ENCODE measurements around the gene FNBP1L. TPM values are rescaled to one million over a fixed set of nuclear protein-coding genes. Genes with fewer than 3 reads are reported as not detected.

The FNBP1L gene
- polyA plus RNA-seq, 1 of the 3 experiments (the other 2 are of a cell fraction), result 16.5 TPM

DNA sequence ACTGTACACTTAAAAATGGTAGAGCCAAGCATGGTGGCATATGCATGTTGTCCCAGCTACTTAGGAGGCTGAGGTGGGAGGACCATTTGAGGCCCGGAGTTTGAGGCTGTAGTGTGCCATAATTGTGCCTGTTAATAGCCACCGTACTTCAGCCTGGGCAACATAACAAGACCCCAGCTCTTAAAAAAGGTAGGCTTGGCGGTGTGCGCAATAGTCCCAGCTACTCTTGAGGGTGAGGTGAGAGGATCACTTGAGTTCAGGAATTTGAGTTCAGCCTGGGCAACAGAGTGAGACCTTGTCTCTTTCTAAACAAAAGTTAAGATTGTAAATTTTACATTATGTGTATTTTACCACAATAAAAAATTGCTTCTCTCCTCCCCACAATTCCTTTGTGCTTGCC lies 19.7 kb downstream of the FNBP1L start:
- H3K27ac ChIP-seq (ENCODE audit: low read depth in 2 of 2, low read length in 1 of 2), result no peak overlapping the region
- H3K79me2 ChIP-seq (ENCODE audit: insufficient read depth), result peaks cover 100% of the 10 kb centered on the region
- WGBS (ENCODE audit: low lambda C conversion rate), result 100% methylated on average over 2 of the region's 4 CpGs
- H3K4me3 ChIP-seq (ENCODE audit: low read depth in 2 of 2, low read length in 1 of 2), result no peak overlapping the region
- no peak overlapping the region for H3K9ac ChIP-seq
- no peak overlapping the region for H3K4me2 ChIP-seq
- ChIA-PET CTCF (no interaction called here), POLR2A (no interaction called here)
- H3K4me1 ChIP-seq (ENCODE audit: control insufficient read depth in 1 of 2, insufficient read depth in 2 of 2, low read depth in 1 of 2, low read length in 1 of 2), result peaks cover 3 to 16% of the 10 kb centered on the region in 2 experiments; a peak in 3 of 4 replicates
- no peaks in the 10 kb centered on the region for H3K27me3 ChIP-seq (ENCODE audit: insufficient read depth)
- H2AFZ ChIP-seq (ENCODE audit: low read depth), result no peak overlapping the region
- H3K9me3 ChIP-seq, result 0 out of 2 replicates have a peak, but pooled peaks cover 7% of the 10 kb centered on the region
- H4K20me1 ChIP-seq (ENCODE audit: insufficient read depth), result peaks cover 84% of the 10 kb centered on the region
- peaks cover 26% of the 10 kb centered on the region for H3F3A ChIP-seq (replicated peaks; ENCODE audit: insufficient read depth)
- H3K9me2 ChIP-seq, result no peaks in the 10 kb centered on the region
- TF ChIP-seq TEAD4 (IDR thresholded peaks at IDR 0.05; ENCODE audit: borderline replicate concordance, insufficient read depth) (no peak), FOXJ3 (CRISPR knock-in tag; IDR thresholded peaks at IDR 0.05) (no peak), USF2 (IDR thresholded peaks at IDR 0.05; ENCODE audit: borderline replicate concordance, low read depth, low read length) (no peak), MEF2A (IDR thresholded peaks at IDR 0.05; ENCODE audit: borderline replicate concordance, low read depth) (no peak), FOSL2 (IDR thresholded peaks at IDR 0.05; ENCODE audit: borderline replicate concordance, low read depth) (no peak), RCOR1 (IDR thresholded peaks at IDR 0.05; ENCODE audit: low read length) (no peak), MAX (IDR thresholded peaks at IDR 0.05; ENCODE audit: low read depth) (no peak), ZBTB33 (IDR thresholded peaks at IDR 0.05; ENCODE audit: borderline replicate concordance, low read depth) (no peak), MXI1 (IDR thresholded peaks at IDR 0.05; ENCODE audit: low read depth, low read length) (no peak), FOXM1 (IDR thresholded peaks at IDR 0.05; ENCODE audit: low read depth) (no peak), REST (IDR thresholded peaks at IDR 0.05; ENCODE audit: low read depth, low read length) (no peak), POLR2AphosphoS5 (IDR thresholded peaks at IDR 0.05; ENCODE audit: low read depth, low read length) (no peak), RFX5 (IDR thresholded peaks at IDR 0.05; ENCODE audit: low read length) (no peak), RAD21 (IDR thresholded peaks at IDR 0.05; ENCODE audit: low read length) (no peak), NFIC (IDR thresholded peaks at IDR 0.05; ENCODE audit: borderline replicate concordance) (no peak)
- TF ChIP-seq, protein P1, sequence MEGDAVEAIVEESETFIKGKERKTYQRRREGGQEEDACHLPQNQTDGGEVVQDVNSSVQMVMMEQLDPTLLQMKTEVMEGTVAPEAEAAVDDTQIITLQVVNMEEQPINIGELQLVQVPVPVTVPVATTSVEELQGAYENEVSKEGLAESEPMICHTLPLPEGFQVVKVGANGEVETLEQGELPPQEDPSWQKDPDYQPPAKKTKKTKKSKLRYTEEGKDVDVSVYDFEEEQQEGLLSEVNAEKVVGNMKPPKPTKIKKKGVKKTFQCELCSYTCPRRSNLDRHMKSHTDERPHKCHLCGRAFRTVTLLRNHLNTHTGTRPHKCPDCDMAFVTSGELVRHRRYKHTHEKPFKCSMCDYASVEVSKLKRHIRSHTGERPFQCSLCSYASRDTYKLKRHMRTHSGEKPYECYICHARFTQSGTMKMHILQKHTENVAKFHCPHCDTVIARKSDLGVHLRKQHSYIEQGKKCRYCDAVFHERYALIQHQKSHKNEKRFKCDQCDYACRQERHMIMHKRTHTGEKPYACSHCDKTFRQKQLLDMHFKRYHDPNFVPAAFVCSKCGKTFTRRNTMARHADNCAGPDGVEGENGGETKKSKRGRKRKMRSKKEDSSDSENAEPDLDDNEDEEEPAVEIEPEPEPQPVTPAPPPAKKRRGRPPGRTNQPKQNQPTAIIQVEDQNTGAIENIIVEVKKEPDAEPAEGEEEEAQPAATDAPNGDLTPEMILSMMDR (IDR thresholded peaks at IDR 0.05), result no peak
- TF ChIP-seq, protein P2, sequence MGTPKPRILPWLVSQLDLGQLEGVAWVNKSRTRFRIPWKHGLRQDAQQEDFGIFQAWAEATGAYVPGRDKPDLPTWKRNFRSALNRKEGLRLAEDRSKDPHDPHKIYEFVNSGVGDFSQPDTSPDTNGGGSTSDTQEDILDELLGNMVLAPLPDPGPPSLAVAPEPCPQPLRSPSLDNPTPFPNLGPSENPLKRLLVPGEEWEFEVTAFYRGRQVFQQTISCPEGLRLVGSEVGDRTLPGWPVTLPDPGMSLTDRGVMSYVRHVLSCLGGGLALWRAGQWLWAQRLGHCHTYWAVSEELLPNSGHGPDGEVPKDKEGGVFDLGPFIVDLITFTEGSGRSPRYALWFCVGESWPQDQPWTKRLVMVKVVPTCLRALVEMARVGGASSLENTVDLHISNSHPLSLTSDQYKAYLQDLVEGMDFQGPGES (IDR thresholded peaks at IDR 0.05; ENCODE audit: low read depth, low read length), result no peak
- DNase-seq, result no peak
- peaks cover 0 to 13% of the 10 kb centered on the region in 2 experiments for H3K36me3 ChIP-seq (replicated peaks in 1 of 2; ENCODE audit: control insufficient read depth in 1 of 2, insufficient read depth in 2 of 2, low read length in 1 of 2)

Measured in SK-N-SH (cell line).